ENCODE results near the gene KRT74. TPM values are rescaled to one million over a fixed set of nuclear protein-coding genes. Genes with fewer than 3 reads are reported as not detected.

KRT74 gene
- total and polyA plus RNA-seq, 4 donors = not detected

DNA sequence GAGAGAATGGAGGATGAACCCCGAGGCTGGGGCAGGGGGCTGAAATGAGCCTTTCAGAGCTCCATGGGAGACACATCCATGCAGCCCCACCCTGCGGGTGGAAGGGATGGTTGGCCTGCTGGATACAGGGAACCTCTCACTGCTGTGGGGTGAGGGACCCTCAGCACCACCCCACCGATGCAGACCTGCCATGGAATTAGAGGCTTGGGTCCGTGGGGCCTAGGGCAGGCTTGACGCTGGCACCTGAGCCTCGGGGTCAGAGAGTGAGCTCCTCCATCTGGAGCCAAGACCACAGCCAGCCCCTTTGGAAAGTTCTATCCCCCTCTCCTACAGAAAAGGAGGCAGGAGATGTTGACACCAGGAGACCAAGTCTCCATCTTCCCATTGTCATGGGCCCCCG is 7.4 kb upstream of the KRT74 start:
- no peaks in the 10 kb centered on the region for H3K27me3 ChIP-seq (ENCODE audit: control insufficient read depth in 3 of 3, insufficient read depth in 3 of 3, low read length in 2 of 3)
- peaks cover 0 to 1% (median 0%) of the 10 kb centered on the region in 4 donors for H3K9me3 ChIP-seq (ENCODE audit: control insufficient read depth in 4 of 4, insufficient read depth in 3 of 4, low read length in 3 of 4)
- 79 to 85% methylated on average over 7 of the region's 7 CpGs for WGBS, 2 donors
- TF ChIP-seq, protein P1, sequence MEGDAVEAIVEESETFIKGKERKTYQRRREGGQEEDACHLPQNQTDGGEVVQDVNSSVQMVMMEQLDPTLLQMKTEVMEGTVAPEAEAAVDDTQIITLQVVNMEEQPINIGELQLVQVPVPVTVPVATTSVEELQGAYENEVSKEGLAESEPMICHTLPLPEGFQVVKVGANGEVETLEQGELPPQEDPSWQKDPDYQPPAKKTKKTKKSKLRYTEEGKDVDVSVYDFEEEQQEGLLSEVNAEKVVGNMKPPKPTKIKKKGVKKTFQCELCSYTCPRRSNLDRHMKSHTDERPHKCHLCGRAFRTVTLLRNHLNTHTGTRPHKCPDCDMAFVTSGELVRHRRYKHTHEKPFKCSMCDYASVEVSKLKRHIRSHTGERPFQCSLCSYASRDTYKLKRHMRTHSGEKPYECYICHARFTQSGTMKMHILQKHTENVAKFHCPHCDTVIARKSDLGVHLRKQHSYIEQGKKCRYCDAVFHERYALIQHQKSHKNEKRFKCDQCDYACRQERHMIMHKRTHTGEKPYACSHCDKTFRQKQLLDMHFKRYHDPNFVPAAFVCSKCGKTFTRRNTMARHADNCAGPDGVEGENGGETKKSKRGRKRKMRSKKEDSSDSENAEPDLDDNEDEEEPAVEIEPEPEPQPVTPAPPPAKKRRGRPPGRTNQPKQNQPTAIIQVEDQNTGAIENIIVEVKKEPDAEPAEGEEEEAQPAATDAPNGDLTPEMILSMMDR (IDR thresholded peaks at IDR 0.05; ENCODE audit: control extremely low read depth, extremely low read depth) = no peak
- no peaks in the 10 kb centered on the region for H3K36me3 ChIP-seq (ENCODE audit: control insufficient read depth in 4 of 4, insufficient read depth in 4 of 4, low read length in 4 of 4)
- ATAC-seq (ENCODE audit: insufficient read depth, low FRiP score) (no peak), DNase-seq (peak in 1 of 3 donors; percentile 4)
- H3K4me1 ChIP-seq (ENCODE audit: control insufficient read depth in 5 of 5, insufficient read depth in 5 of 5, low read length in 5 of 5) = no peaks in the 10 kb centered on the region
- no peak overlapping the region for H3K4me3 ChIP-seq
- no peak overlapping the region for H3K9ac ChIP-seq (ENCODE audit: insufficient read depth in 1 of 2, low read length in 2 of 2)
- H3K27ac ChIP-seq (ENCODE audit: low read depth in 1 of 2, low read length in 1 of 2) = no peak overlapping the region

DNA sequence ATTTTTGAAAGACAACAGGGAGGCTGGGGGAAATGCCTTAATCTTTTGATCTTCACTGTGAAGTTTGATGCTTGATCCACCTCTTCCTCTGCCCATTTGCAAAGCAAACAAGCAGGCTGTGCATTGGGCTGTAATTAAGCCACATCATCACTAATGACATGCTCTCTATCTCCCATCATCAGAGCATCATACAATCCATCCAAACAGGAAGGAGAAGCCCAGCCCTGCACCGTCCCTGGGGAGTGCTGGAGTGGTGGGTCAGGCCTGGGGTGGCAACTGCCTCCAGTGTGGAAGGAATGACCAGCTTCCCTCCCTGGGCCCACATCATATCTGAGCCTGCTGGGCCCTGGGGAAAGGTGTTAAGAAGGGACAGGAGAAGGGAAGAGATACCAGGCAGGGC is 6.9 kb upstream of the KRT74 start:
- no peak overlapping the region for H3K27ac ChIP-seq (ENCODE audit: low read depth in 1 of 2, low read length in 1 of 2)
- peak in 1 of 3 donors; percentile 1 for DNase-seq
- ATAC-seq (ENCODE audit: insufficient read depth, low FRiP score) = no peak

DNA sequence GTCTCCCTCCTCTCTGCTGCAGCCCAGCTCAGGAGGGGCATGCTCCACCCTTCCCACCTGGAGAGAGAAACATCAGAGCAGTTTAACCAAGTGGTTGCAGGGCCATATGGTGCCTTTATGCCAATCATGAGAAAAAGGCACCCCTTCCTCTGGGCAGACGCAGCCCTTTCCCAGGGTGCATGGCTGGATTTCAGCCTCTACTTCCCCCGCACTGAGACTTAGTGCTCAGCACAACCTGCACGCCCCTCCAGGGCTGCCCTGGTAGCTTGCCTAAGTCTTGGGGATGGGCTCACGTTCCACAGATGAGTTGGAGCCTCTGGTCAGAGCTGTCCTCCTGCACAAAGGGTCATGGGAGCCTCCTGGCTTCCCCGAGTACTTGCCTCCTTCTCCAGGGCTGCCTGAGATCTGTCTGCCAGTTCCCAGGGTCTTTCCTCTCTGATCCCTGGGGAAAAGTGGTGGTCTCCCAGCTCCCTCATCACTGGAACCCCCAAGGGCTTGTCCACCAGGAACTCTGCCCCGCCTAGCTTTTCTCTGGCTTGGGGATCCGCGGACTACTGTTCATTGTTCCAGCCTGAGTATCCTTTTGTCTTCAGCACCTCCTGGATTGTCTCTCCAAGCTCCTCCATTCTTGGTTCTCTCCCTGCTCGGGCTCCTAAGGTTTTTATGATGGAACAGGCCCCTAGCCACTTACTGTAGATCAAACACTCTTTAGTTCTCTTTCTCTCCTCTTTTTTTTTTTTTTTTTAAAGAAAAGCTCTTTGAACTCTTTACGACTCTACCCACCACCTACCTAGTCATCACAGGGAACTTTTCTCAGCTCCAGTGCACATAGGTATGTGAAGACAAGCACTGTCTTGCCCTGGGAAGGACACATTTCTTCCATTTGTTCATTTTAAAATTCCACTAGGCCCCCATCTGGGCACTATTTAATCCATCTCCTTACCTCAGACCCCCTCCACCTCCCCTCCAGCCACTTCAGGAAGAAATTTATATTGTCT is 6.1 kb upstream of the KRT74 start:
- DNase-seq (peak in 1 of 3 donors; percentile 5), ATAC-seq (ENCODE audit: insufficient read depth, low FRiP score) (no peak)
- WGBS, 2 donors = 73 to 80% methylated on average over 10 of the region's 10 CpGs
- Histone ChIP-seq H3K4me3 (no peak overlapping the region), H3K36me3 (ENCODE audit: control insufficient read depth in 4 of 4, insufficient read depth in 4 of 4, low read length in 4 of 4) (no peaks in the 10 kb centered on the region), H3K4me1 (ENCODE audit: control insufficient read depth in 5 of 5, insufficient read depth in 5 of 5, low read length in 5 of 5) (no peaks in the 10 kb centered on the region), H3K27me3 (ENCODE audit: control insufficient read depth in 3 of 3, insufficient read depth in 3 of 3, low read length in 2 of 3) (no peaks in the 10 kb centered on the region), H3K9ac (ENCODE audit: insufficient read depth in 1 of 2, low read length in 2 of 2) (no peak overlapping the region), H3K9me3 (ENCODE audit: control insufficient read depth in 4 of 4, insufficient read depth in 3 of 4, low read length in 3 of 4) (no peaks in the 10 kb centered on the region), H3K27ac (ENCODE audit: low read depth in 1 of 2, low read length in 1 of 2) (no peak overlapping the region)
- TF ChIP-seq, protein P1 (IDR thresholded peaks at IDR 0.05; ENCODE audit: control extremely low read depth, extremely low read depth) = no peak

More for the DNA sequence above, 6.9 kb upstream of the KRT74 start:
- H3K9ac ChIP-seq (ENCODE audit: insufficient read depth in 1 of 2, low read length in 2 of 2) = no peak overlapping the region
- H3K27me3 ChIP-seq (ENCODE audit: control insufficient read depth in 3 of 3, insufficient read depth in 3 of 3, low read length in 2 of 3) = no peaks in the 10 kb centered on the region
- WGBS, 2 donors = 62 to 68% methylated on average over 1 of the region's 1 CpG
- no peaks in the 10 kb centered on the region for H3K36me3 ChIP-seq (ENCODE audit: control insufficient read depth in 4 of 4, insufficient read depth in 4 of 4, low read length in 4 of 4)
- no peak overlapping the region for H3K4me3 ChIP-seq
- H3K9me3 ChIP-seq (ENCODE audit: control insufficient read depth in 4 of 4, insufficient read depth in 3 of 4, low read length in 3 of 4) = no peaks in the 10 kb centered on the region
- H3K4me1 ChIP-seq (ENCODE audit: control insufficient read depth in 5 of 5, insufficient read depth in 5 of 5, low read length in 5 of 5) = no peaks in the 10 kb centered on the region
- TF ChIP-seq, protein P1 (IDR thresholded peaks at IDR 0.05; ENCODE audit: control extremely low read depth, extremely low read depth) = no peak
